K562 (cell line): ENCODE results near the gene NRSN2. TPM values are rescaled to one million over a fixed set of nuclear protein-coding genes. Genes with fewer than 3 reads are reported as not detected.
A peak's percentile ranks its signal among the peaks of the same experiment; 100 is the strongest.

Experiments used
- CHD7 ChIP-seq: fragments of 200-600 bp; sonication (generic); IDR thresholded peaks from one replicate; pipeline ENCODE4 v1.6.1; 2012; ENCODE audit warnings: mild to moderate bottlenecking, low read depth, low read length, inconsistent platforms
- HNRNPL ChIP-seq: fragments of 200-400 bp; formaldehyde crosslinking; IDR thresholded peaks from 2 replicates; pipeline ENCODE4 v1.6.1; 2017; ENCODE audit warnings: low read depth, mild to moderate bottlenecking, low read length
- POLR2G ChIP-seq: fragments of 200-400 bp; formaldehyde crosslinking; IDR thresholded peaks from 2 replicates; pipeline ENCODE4 v1.6.1; 2017; ENCODE audit warnings: low read depth, mild to moderate bottlenecking, antibody characterized with exemption, low read length, moderate library complexity
- PYGO2 ChIP-seq: fragments of 450-650 bp; IDR thresholded peaks from 2 replicates; pipeline ENCODE4 v1.6.1; 2016; ENCODE audit warnings: mild to moderate bottlenecking, missing genetic modification characterization, moderate library complexity, missing compliant biosample characterization
- SNIP1 ChIP-seq: fragments of 450-650 bp; IDR thresholded peaks from 2 replicates; pipeline ENCODE4 v1.7.1; 2017; ENCODE audit warnings: low read depth, mild to moderate bottlenecking
- THAP12 ChIP-seq: fragments of 250-450 bp; sonication (Bioruptor Pico); IDR thresholded peaks from 2 replicates; pipeline ENCODE4 v1.9.0; 2021; ENCODE audit warnings: mild to moderate bottlenecking, inconsistent platforms
- THRAP3 ChIP-seq: fragments of 450-650 bp; IDR thresholded peaks from 2 replicates; pipeline ENCODE4 v1.6.1; 2016; ENCODE audit warnings: mild to moderate bottlenecking, inconsistent platforms, borderline replicate concordance
- TOE1 ChIP-seq, 2 experiments: fragments of 450-650 bp in 1 of 2; sonication (generic) in 1 of 2; formaldehyde crosslinking in 1 of 2; IDR thresholded peaks; 2 replicates each; pipeline versions ENCODE4 v1.7.1 to v1.8.0; 2016 to 2022; ENCODE audit warnings: borderline replicate concordance in 2 of 2, mild to moderate bottlenecking in 2 of 2, antibody characterized with exemption in 1 of 2, inconsistent platforms in 1 of 2, low read depth in 1 of 2, missing genetic modification reagents in 1 of 2, moderate library complexity in 1 of 2
- U2AF2 ChIP-seq: fragments of 200-400 bp; formaldehyde crosslinking; optimal IDR thresholded peaks from 2 replicates; pipeline ENCODE3; 2017; ENCODE audit warnings: low read depth, mild to moderate bottlenecking, low read length
- WHSC1 ChIP-seq: IDR thresholded peaks from one replicate; pipeline ENCODE4 v1.6.1; 2012; ENCODE audit warnings: low read length, control low read depth, inconsistent platforms
- ZC3H11A ChIP-seq: IDR thresholded peaks from 2 replicates; pipeline ENCODE4 v1.6.1; 2012; ENCODE audit warnings: low read depth, low read length, improper control_type of control experiment
- polyA plus RNA-seq, 8 experiments: library from polyadenylated mRNA; depleted of rRNA in 4 of 8; stranded (reverse) in 5 of 8; unstranded in 3 of 8; fragments of >200 nt; fragmentation: Nextera tagmentation in 2 of 8; fragmentation: Illumina TruSeq in 1 of 8; extraction: Ambion mirVana in 2 of 8; extraction: Trizol in 1 of 8; gene quantifications; 2 replicates each; pipeline versions ENCODE4 v1.2.1 to v1.2.3, GENCODE V29; 2011 to 2014; ENCODE audit warnings: inconsistent platforms in 1 of 8, missing spikeins in 1 of 8
- total RNA-seq, 7 experiments: library from RNA; depleted of rRNA in 6 of 7; stranded (reverse); fragments of >200 nt in 6 of 7; fragmentation: Illumina TruSeq in 2 of 7; extraction: Trizol in 2 of 7; gene quantifications; 2 replicates each; pipeline versions ENCODE4 v1.2.1 to v1.2.3, GENCODE V29; 2011 to 2021; ENCODE audit warnings: low replicate concordance in 1 of 7

NRSN2 gene
- total and polyA plus RNA-seq, 9 of the 15 experiments (the other 6 are each of a cell fraction or from before 2014, with no cell fraction given), result 7.5 to 29.7 (median 11.1) TPM

DNA sequence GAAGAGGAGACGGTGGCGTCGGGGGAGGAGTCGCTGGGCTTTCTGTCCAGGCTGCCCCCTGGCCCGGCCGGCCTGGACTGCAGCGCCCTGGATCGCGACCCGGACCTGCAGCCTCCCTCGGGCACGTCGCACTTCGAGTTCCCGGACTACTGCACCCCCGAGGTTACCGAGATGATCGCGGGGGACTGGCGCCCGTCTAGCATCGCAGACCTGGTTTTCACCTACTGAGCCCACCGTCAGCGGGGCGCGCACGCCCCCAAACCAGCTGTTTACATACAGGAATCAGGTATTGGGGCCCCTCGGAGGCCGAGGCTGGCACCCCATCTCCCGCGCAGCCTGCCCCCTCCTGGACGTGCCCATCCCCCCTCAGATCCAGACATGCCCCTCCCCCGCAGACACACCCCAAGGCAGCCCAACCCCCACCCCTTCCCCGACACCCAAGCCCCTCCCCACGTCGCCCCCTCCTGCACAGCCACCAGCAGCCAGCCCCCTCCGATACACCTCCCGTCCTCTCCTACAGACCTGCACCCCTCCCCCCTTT is 20.2 kb upstream of the NRSN2 start (continued):
- TF ChIP-seq THAP12 (CRISPR knock-in tag) (no peak), U2AF2 (no peak), TOE1 (IDR thresholded peaks at IDR 0.05; ENCODE audit: borderline replicate concordance) (0 out of 2 replicates have a peak, but pooled peaks have one; percentile 21), TOE1 (CRISPR knock-in tag; IDR thresholded peaks at IDR 0.05; ENCODE audit: borderline replicate concordance, low read depth) (no peak), HNRNPL (no peak), ZC3H11A (no peak), POLR2G (peak; percentile 6; the same call in 1 of the 2 replicates), PYGO2 (no peak), THRAP3 (no peak), WHSC1 (no peak), CHD7 (no peak), SNIP1 (no peak)
